HL-60 (cell line): ENCODE measurements around the gene DCPS.

Source experiments
- POLR2AphosphoS5 ChIP-seq: IDR thresholded peaks from 2 replicates; pipeline ENCODE4 v1.6.1; 2012; ENCODE audit warnings: low read depth
- TF ChIP-seq, protein P1 (sequence below): IDR thresholded peaks from one replicate; pipeline ENCODE4 v1.5.1; 2011; ENCODE audit warnings: low read length, control low read depth, inconsistent platforms; ENCODE audit not compliant: insufficient read depth

DNA sequence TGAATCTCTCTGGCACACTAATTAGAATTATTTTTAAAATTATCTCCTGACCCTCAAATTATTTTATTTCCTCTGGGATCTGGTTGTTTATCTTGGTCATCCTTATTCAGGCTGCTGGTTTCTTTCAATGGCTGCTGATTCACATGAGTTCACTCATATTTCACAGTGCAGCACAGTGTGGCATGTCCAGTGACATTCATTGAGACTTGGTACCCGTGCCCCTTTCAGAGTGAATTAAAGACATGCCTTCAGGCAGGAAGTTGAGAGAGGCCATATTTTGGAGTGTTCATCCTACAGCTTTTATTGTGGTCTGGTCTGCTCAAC lies 13.5 kb downstream of the DCPS start:
- TF ChIP-seq POLR2AphosphoS5: no peak
- TF ChIP-seq, protein P1, sequence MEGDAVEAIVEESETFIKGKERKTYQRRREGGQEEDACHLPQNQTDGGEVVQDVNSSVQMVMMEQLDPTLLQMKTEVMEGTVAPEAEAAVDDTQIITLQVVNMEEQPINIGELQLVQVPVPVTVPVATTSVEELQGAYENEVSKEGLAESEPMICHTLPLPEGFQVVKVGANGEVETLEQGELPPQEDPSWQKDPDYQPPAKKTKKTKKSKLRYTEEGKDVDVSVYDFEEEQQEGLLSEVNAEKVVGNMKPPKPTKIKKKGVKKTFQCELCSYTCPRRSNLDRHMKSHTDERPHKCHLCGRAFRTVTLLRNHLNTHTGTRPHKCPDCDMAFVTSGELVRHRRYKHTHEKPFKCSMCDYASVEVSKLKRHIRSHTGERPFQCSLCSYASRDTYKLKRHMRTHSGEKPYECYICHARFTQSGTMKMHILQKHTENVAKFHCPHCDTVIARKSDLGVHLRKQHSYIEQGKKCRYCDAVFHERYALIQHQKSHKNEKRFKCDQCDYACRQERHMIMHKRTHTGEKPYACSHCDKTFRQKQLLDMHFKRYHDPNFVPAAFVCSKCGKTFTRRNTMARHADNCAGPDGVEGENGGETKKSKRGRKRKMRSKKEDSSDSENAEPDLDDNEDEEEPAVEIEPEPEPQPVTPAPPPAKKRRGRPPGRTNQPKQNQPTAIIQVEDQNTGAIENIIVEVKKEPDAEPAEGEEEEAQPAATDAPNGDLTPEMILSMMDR: no peak
